ENCODE data around the gene TMEM14C.
"Not testable (repeated sequence)": the region's sequence is repeated elsewhere in the genome, so short reads cannot be mapped to it uniquely, and the experiment has no call there.

The TMEM14C gene

DNA sequence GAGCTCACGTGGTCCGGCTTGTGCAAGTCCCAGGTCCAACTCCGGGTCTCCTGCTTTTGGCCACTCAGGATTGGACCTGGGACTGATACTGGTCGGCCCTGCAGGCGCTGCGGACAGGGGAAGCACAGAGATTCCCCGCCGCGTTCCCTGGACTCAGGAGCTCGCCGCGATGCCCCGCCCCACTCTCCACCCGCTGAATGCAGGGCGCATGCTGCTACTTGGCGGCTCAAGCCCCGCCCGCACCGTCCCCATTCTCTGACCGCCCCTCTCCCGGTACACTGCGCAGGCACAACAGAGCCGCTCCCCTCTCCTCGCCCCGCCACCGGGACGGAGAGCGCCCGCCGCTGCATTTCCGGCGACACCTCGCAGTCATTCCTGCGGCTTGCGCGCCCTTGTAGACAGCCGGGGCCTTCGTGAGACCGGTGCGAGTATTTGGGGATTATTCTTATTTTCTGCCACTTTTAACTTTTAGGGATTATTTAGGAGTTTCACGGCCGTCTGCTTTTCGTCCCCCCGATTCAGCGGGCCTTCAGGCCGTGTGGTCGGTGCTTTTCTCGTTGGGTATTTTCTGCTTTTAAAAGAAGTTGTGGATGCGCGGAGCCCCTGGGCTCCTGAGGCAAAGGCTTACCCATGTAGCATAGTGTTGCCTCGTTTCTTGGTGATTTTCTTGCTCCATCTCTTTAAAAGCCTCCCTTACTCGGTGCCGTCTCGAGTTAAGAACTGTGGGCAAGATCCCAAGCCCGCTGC is at the start of gene TMEM14C:
Gene TMEM14C (plus strand): TSS at position 251 of the 747 bp plus-strand sequence. CDS start 1,544 bp downstream, outside the sequence.
- peak; percentile 82 to 85 for DNase-seq

- DNase-seq: no peak
Observed at GRCh38 chr6:10676403-10676802, 46.5 kb upstream of the TMEM14C start.

GRCh38 chr6:10678456-10678855 is 44.4 kb upstream of the TMEM14C start:
- no peak for DNase-seq

DNA sequence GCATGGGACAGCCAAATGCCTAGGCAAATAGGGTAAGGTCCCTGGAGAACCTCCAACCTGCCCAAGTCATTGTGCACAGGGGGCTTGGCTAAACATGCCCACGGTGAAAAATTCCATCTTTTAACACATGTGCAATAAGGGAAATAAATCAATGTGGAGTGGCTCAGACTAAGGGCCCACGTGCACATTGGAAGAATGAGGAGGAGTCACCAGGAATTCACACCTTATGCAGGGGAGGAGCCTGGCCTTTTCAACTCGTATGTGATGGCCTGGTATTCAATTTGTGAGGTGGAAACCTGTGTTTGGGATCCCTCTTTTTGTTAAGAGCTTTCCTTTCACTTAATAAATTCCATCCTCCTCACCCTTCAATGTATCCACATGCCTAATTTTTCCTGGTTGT is 41.1 kb upstream of the TMEM14C start:
- no peak for DNase-seq

DNA sequence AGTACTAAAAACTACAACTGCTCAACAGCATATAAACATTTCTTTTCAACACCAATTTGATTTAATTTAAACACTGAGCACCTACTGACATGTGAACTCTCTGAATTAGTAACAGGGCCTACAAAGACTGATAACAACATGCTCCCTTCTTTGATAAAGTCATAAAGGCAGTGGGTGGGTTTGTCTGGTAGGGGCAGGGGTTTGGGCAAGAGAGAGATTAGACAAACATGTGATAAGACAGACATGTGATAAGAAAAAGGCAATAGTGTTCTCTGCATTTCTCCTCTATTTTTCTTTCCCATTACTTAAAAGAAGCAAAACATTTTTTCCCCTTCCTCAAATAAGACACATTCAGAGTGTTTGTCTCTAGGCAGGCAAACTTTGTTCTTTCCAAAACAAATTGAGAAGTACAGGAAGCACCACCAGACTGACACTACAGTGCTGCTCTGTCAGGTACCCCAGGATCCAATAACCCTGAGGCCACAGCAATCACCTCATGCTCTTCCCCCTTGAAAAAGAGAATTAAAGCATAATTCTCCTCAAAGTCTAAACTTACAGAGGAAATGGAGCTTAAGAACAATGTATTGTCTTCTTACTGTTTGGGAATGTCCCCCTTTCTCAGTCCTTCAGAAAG is 40.4 kb upstream of the TMEM14C start:
- no peak for DNase-seq

DNA sequence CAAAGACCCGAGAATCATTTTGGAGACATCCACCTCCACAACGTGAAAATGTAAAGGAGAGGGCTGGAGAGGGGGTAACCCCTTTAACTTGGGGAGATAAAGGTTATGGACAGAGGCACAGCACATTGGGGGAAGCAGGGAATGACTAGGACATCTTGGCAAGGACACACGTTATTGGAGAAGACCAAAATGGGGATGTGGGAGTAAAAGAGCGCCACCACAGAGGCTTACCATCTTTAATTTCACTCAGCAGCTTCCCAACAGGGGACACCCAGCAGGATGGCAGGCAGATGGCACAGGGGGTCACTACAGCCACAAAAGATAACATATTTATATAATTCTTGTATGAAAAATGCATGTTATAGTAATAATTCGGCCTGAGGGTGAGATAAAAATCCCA is 38.3 kb upstream of the TMEM14C start:
- DNase-seq: no peak

DNA sequence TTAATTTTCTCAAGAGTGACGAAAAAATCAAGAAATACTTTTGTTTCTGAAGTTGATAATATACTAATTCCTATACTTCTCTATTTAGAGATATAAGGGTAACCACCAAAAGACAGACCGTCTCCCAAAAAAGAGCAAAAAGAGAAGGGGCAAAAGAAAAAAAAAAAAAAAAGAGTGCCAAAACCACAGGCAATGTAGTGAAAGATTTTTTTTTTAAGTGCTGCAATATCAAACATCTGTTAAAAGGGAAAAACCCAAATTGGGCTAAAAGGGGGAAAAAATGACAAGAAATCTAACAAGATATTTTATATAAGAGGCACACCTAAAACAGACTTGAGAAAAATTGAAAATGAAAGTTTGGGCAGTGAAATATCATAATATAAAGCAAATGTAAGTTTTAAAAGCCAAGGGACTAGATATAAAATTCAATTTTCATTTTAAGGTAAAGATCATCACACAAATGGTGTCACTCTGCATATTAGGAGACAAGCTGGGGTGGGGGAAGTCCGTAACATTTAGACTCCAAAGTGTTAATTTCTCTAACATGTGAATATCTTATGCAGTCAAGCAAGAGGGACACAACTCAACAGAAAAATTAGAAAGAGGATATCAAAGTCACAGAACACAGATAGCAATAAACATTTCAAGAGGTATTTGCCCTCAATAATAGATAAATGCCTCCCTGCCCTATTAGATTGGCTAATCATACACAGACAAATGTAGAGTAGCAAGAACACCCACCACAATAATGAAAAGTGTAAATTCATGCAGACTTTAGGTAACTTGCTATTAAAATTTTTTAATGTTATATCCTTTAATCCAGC is 37.6 kb upstream of the TMEM14C start:
- no peak for DNase-seq

GRCh38 chr6:10686901-10687300 is 36.0 kb upstream of the TMEM14C start:
- DNase-seq: no peak

GRCh38 chr6:10687582-10687981 is 35.3 kb upstream of the TMEM14C start:
- no peak for DNase-seq

- no peak for DNase-seq
Observed at GRCh38 chr6:10690651-10691445, 32.0 kb upstream of the TMEM14C start.

DNA sequence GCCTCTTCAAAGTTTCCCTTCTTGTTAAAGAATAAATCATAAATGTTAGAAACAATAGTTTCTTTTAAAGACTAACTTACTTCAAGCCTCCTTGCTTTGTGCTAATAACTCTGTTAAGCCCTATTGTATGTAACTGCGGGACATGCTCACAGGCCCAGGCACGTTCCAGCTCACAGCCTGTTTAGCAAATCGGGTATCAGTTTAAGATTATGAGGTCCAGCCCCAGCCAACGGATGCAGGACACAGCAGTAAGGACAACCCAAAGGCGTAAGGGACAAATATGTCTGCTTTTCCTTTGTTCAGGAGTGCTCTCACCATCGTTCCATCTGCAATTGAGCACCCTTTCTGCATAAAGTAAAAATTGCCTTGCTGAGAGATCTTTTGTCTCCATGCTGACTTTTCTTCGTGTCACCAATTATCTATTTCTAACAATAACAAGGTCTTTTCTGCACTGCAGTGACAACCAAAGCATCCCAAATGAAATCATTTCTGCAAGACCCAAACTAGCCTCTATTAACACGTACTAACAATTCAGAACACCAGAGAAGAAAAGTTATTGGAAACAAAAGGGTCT is 29.8 kb upstream of the TMEM14C start:
- DNase-seq: no peak

DNA sequence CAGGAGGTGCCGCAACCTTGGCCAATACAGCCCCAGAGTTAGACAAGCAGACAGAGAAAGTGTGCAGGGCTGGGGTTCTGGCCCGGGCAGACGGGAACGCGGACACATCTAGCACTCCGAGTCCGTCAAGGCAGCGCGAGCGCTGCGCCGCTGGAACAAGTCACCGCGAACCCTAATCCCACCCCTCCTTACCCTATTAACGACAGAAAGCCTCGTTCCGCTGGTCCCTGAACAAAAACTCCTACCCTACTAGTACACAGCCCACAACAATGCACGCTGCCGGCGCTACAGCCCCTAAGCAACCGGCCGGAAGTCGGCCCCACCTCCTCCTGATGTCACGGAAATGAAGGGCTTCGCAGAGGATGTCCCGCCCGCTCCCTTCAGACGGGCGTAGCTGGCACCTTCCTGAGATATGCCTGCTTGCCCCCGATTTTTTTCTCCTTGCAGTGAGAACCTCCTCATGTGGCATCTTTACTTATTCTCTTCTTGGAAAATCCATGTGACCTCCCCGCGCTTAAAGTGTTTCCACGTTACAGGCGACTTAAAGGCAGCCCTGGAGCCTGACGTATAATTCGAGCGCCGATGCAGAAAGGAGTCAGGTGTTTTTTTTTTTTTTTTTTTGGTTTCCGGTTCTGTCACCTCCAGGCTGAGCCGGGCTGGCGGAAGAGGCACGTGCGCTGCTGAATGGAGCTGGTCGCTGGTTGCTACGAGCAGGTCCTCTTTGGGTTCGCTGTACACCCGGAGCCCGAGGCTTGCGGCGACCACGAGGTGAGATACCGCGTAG is 28.4 kb upstream of the TMEM14C start, which contains the start of the genes C6orf52 and PAK1IP1:
Gene C6orf52 (minus strand): TSS at position 315 of the 784 bp plus-strand sequence. CDS start 7,066 bp downstream, outside the sequence.
Gene PAK1IP1 (plus strand): TSS at position 671 of the 784 bp plus-strand sequence. CDS start 14 bp downstream, at position 685.
- DNase-seq: peak; percentile 82 to 84

GRCh38 chr6:10695086-10695657 is 27.7 kb upstream of the TMEM14C start:
- no peak for DNase-seq

DNA sequence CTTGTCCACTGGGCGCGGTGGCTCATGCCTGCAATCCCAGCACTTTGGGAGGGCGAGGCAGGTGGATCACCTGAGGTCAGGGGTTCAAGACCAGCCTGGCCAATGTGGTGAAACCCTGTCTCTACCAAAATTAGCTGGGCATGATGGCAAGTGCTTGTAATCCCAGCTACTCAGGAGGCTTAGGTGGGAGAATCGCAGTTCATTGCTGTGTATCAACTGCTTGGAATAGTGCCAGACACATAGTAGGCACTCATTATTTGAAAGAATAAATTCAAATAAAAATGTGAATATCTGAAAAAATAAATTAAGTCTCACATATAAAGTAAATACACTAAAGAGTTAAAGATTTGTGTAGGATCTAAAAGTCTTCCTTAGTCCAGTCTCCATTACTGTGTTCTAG is 26.2 kb upstream of the TMEM14C start:
- DNase-seq: no peak

DNA sequence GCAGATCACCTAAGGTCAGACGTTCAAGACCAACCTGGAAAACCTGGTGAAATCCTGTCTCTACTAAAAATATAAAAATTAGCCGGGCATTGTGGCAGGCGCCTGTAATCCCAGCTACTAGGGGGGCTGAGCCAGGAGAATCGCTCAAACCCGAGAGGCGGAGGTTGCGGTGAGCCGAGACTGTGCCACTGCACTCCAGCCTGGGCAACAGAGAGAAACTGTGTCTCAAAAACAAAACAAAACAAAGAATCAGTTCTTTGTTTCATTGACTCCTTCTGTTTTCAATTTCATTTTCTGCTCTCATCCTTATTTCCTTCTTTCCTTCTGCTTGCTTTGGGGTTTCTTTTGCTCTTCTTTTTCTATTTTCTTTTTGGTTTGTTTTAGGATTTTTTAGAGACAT is 8.9 kb upstream of the TMEM14C start:
- DNase-seq: no peak

DNA sequence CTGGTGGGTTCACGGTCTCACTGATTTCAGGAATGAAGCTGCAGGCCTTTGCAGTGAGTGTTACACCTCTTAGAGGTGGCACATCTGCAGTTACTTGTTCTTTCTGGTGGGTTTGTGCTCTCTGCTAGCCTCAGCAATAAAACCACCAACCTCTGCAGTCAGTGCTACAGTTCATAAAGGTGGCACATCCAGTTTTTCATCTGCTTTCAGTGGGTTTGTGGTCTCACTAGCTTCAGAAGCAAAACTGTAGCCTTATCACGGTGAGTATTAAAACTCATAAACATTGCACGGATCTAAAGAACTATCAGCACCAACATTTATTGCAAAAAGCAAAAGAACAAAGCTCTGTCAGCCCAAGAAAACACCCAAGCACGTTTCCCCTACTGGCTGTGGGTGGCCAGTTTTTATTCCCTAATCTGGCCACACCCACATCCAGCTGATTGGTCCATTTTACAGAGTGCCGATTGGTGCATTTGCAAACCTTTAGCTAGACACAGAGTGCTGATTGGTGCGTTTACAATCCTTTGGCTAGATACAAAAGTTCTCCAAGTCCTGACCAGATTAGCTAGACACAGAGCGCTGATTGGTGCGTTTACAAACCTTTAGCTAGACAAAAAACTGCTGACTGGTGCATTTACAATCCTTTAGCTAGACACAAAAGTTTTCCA is 3.4 kb upstream of the TMEM14C start:
- DNase-seq: peak in 1 of 2 donors; percentile 40

DNA sequence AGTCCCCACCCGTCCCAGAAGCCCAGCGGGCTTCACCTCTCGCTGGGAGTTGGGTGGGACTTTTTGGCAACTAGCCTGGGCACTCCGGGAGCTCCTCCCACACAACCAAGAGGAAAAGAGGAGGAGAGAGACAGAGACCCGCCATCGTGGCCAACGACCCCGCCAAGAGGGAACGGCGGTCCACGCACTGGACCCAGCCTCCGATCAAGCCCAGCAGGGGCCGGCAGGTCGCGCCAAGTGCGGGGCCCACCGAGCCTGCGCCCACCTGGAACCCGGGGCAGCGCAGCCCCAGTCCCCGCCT is 3.0 kb upstream of the TMEM14C start:
- DNase-seq: no peak

DNA sequence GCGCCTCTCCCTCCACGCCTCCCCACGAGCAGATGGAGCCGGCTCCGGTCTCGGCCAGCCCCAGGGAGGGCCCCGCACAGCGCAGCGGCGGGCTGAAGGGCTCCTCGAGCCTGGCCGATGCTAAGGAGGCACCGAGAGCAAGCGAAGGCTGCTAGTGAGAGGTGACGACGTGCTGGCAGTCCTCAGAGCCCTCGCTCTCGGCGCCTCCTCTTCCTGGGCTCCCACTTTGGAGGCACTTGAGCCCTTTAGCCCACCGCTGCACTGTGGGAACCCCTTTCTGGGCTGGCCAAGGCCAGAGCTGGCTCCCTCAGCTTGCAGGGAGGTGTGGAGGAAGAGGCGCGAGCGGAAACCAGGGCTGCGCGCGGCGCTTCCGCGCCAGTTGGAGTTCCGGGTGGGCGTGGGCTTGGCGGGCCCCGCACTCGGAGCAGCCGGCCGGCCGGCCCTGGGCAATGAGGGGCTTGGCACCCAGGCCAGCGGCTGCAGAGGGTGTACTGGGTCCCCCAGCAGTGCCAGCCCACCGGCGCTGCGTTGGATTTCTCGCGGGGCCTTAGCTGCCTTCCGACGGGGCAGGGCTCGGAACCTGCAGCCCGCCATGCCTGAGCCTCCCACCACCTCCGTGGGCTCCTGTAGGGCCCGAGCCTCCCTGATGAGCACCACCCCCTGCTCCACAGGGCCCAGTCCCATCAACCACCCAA is 2.5 kb upstream of the TMEM14C start:
- DNase-seq: peak; percentile 47 to 56

DNA sequence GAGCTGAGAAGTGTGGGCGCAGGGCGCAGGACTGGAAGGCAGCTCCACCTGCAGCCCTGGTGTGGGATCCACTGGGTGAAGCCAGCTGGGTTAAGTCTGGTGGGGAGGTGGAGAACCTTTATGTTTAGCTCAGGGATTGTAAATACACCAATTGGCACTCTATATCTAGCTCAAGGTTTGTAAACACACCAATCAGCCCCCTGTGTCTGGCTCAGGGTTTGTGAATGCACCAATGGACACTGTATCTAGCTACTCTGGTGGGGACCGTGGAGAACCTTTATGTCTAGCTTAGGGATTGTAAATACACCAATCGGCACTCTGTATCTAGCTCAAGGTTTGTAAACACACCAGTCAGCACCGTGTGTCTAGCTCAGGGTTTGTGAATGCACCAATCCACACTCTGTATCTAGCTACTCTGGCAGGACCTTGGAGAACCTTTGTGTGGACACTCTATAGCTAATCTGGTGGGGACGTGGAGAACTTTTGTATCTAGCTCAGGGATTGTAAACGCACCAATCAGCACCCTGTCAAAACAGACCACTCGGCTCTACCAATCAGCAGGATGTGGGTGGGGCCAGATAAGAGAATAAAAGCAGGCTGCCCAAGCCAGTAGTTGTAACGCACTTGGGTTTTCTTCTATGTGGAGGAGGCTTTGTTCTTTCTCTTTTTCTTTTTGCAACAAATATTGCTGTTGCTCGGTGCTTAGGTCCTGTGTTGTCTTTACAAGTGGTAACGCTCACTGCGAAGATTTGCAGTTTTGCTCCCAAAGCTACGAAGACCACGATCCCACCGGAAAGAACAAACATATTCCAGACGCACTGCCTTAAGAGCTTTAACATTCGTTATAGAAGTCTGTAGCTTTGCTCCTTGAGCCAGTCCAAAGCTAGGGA is 1.7 kb upstream of the TMEM14C start:
- DNase-seq: not testable (repeated sequence)
